ENCODE data around the gene RACK1.

RACK1 gene

DNA sequence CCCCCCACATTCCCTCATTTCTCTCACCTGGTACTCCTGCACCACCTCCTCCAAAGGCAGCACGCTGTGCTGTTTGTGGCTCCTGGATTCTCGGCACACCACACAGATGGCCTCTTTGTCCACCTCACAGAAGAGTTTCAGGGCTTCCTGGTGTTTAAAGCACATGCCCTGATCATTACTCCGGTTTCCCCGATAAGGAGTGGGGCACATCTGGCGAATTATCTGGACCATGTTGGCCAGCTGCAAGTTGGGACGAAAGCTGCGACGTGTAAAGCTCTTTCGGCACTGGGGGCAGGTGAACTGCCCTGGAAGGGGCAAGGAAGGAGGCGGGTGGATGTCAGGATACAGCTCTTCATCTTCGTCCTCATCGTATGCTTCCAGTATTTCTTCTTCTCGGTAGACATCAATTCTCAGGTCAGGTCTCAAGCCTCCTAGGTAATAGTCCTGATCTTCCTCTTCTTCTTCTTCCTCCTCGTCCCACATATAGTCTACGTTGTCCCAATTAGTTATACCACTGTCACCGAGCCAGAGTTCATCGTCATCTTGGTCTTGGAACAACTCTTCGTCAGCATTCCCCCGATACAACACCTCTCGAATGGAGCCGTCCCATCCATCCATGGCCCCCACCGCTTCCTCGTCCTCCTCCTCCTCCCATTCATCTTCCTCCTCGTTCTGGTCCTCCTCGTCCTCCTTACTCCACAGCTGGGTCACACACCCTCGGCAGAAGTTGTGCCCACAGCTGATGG is 16.4 kb upstream of the RACK1 start:
- no peak for DNase-seq (ENCODE audit: low spot score)

DNA sequence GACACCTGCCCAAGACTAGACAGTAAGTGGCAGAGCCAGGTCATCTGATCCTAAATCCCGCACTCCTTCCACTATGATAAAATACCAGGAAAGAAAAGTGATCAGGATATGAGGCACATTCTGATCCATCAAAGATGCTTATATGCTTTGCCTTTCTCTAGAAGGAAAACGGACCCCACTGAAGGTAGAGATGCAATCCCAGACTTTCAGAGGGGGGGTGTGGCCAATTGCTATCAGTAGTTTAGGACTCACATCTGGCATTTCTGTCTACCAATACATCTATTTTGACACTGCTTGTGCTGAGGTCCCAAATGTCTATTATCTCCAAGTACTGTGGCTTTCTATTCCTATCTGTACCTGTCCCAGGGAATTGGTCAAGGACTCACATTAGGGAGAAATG is 15.6 kb upstream of the RACK1 start:
- DNase-seq (ENCODE audit: low spot score): no peak

- DNase-seq (ENCODE audit: low spot score): no peak
These were observed 14.9 kb upstream of the RACK1 start for GRCh38 chr5:181258576-181258975.

DNA sequence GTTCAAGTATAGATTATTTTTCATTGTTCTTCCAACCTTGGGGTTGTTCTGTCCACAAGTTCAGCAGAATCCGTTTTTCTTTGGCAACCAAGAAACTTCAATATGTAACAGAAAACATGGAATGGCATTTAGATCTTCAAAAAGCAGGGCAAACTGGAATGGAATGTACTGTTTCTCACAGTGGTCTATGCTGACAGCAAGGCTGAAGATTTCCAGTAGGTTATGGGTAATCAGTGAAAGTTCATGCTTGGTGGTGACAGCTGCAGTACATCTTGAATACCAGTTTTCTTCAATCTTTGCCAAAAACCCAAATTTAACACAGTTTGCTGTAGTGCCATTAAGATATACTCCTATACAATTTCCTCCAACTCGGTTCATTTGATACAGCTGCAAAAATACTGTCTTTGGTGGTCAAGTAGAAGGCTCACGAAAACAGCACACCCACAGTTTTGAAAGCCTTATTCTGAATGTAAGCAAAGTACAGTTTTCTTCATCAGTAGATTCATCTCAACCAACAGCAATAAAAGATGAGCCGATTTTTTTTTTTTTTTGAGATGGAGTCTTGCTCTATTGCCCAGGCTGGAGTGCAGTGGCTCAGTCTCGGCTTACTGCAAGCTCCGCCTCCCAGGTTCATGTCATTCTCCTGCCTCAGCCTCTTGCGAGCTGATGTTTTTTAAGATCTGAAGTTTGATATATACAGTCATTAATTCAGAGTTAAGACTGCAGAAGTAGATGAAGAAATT is 12.3 kb upstream of the RACK1 start:
- peak; percentile 3 for DNase-seq (ENCODE audit: low spot score)

- no peak for DNase-seq (ENCODE audit: low spot score)
These were observed 11.6 kb upstream of the RACK1 start for GRCh38 chr5:181255276-181255675.

GRCh38 chr5:181248277-181248676 is 4.6 kb upstream of the RACK1 start:
- no peak for DNase-seq (ENCODE audit: low spot score)

DNA sequence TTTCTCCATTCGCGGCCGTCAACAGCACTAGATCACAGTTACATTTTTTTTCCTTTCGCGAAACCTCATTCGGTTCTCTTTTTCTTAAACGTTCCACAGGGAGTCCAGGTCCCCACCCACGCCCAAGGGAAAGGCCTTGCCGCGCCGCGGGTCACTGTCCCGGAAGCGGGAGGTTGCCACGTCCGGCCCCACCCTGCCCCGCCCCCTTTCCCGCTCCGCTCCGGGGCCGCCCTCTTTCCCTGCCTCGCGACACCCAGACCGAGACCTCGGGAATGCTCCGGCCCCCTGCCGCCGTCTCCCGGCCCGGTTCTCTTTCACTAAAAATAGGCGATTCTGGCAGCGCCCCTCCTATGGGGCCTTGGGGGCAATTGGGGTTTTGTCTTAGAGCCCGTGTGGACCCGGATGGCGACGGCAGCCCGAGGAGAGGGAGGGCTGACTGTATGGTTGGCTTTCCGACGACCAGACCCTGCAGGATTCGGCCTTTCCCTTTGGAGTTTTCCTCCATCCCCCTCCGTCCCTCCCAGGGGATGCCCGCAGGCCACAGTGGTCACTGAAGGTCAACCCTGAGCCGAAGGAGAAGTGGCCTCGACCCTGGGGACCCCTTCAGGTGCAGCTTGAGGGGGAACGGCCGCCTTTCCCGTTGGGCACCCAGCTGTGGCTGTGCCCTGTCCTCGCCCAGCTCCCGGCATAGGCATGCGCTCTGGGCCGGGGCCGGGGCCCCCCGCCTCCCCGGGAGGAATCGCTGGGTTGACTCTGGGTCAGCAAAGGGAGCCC is 2.8 kb upstream of the RACK1 start:
- DNase-seq (ENCODE audit: low spot score): peak; percentile 72

DNA sequence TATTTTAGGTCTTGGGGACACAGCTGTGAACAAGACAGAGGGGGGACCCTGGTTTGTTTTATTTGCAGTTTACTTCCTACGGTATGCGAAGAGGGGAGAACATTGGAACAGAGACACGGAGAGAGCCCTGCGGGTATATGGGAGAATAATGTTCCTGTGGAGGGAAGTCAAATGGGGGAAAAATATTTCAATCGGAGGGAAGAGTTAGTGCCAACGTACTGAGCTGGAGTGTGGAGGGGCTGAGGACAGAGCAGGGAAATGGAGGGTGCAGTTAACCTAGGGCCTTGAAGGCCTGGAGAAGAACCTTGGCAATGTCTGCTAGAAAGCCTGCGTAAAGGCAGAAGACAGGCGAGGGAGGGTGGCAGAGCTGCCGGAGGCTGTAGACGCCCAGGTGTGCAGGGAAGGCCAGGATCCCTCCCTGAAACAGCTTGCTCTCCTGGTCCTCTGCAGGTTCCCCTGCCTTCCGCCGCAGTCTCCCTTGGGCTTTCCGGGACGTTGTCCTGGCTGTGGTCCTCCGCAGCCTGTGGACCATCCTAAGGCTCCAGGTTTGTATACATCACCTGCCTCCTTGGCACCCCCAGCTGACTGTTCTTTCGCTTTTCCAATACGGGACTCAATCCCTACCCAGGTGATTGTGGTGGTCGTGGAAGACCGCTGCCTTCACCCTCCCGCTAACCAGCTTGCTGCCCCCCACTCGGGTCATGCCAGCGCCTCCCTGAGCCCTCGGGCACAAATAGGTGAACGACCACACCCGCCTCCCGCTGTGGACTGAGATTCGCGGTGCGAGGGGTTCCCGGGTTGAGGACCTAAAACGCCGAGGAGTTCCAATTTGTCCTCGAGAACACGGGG is 1.9 kb upstream of the RACK1 start:
- no peak for DNase-seq (ENCODE audit: low spot score)

DNA sequence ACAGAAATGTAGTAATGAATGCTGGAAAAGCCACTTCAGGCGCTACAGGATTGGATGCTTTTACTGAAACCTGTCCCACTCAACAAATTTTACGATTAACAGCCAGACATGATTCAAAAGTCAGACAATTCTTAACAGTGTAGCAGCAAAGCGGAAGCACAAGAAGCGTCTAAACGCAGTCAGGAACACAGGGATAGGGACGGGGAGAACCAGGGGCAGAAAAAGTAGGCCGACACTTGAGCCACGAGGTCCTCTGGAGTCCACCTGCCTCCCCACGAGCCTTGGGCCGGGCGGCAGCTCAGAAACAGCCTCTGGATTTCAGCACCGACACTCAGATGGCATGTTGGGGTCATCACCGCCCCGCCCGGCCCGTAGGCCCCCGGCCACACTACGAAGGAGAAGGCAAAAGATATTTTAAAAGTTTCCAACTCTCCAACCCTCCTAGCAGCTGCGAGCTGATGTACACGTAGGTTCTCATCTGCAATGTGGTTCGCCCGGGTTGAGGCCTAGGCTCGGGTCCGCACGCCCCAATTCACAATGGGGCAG is 615 bp downstream of the RACK1 start:
- DNase-seq (ENCODE audit: low spot score): peak; percentile 37

GRCh38 chr5:181242031-181242451 is 1.7 kb downstream of the RACK1 start:
- no peak for DNase-seq (ENCODE audit: low spot score)

DNA sequence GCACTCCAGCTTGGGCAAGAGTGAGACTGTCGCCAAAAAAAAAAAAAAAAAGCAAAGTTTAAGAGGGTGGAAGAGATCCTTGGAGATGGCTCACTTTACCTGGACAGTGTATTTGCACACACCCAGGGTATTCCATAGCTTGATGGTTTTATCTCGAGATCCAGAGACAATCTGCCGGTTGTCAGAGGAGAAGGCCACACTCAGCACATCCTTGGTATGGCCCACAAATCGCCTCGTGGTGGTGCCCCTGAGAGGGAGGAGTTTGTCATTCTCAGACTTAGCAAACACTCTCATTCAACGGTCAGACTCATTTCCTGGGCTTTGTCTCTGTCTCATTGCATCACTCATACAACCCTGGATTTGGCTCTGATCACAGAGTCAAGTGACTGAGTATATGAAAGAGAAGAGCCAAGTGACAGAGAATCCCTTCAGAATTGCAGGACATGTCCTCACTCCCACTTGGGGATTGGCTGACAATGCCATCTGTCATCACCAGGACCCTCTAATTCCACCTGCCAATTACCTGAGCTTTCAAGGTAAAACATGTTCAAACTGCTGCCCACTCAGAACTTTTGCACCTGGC is 2.2 kb downstream of the RACK1 start:
- DNase-seq (ENCODE audit: low spot score): peak; percentile 44

GRCh38 chr5:181239062-181239663 is 4.5 kb downstream of the RACK1 start:
- DNase-seq (ENCODE audit: low spot score): no peak

GRCh38 chr5:181237729-181238385 is 5.8 kb downstream of the RACK1 start:
- no peak for DNase-seq (ENCODE audit: low spot score)

DNA sequence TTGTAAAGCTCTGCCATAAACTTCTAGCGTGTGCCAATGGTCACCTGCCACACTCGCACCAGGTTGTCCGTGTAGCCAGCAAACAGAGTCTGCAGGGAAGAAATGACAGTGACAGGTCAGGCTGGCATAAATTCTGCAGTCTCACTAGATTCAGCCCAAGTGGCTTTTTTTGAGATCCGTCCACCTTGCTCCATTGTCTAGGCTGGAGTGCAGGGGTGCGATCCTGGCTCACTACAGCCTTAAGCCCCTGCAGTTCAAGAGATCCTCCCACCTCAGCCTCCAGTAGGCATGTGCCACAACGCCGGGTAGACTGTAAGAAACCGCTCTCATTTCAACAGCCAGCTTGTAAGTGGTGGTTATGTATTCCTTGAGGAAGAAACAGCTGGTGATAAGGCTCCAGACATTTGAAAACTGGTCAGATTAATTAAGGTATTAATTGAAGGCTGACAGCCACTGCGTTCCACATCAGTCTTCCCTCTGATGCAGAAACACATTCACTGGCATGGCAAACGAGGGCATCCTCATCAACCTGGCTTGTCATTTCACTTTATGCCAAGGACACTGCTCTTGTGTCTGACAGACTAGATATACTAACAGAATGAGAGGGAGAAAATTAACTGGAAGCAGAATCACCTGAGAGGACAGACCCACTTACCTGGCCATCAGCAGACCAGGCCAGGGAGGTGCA is 6.6 kb downstream of the RACK1 start:
- no peak for DNase-seq (ENCODE audit: low spot score)

DNA sequence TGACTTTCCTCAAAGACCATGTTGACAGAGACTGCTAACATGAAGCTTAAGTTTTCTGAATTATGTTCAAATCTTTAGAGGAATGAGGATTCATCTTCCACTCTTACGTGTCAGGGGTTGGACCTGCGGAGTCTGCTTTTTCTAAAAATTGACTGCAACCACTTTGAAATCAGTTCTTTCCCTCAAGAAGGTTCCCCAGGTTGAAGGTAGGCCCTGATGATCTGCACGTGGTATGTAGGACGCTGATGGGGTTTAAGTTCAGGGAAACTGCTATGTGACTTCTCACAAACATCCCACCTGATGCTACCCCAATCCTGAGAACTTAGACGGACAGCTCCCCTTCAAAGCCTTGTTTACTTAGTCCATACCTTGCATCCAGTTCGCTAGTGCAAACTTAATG is 7.2 kb downstream of the RACK1 start:
- no peak for DNase-seq (ENCODE audit: low spot score)

- peak; percentile 44 for DNase-seq (ENCODE audit: low spot score)
These were observed 7.9 kb downstream of the RACK1 start for GRCh38 chr5:181235689-181236366.

GRCh38 chr5:181235323-181235688 is 8.4 kb downstream of the RACK1 start:
- no peak for DNase-seq (ENCODE audit: low spot score)

DNA sequence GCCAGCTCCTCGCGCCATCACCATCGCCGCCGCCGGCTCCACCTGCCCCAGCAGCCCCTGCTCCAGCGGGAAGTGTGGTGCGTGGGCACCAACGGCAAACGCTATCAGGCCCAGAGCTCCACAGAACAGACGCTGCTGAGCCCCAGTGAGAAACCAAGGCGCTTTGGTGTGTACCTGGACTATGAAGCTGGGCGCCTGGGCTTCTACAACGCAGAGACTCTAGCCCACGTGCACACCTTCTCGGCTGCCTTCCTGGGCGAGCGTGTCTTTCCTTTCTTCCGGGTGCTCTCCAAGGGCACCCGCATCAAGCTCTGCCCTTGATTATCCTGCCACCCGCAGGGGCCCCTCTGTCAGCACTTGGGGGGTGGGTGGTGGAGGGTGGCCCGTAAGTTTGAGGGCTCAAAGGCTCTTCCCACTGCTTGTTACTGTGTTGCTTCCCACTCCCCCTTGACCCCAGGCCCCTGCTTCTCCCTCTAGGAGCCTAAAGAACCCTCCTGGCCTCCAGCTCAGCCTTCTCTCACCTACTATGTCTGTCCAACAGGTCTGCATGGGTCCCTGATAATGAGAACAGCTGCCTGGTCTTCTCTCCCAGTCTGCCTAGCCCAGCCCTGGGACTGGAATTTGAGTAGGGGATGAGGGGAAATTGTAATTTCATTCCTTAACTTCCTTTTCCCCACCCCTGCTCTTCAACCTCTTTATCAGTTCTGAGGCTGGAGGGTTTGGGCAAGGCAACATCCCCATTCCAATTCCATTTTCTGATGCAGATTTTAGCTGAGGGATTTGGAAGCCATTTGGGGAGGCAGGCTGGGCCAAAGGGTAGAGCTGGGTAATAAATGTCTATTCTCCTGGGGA is 9.0 kb downstream of the RACK1 start:
- DNase-seq (ENCODE audit: low spot score): no peak
